H9 (cell line): ENCODE data around the gene WFDC10A. TPM values are rescaled to one million over a fixed set of nuclear protein-coding genes. Genes with fewer than 3 reads are reported as not detected.

Source experiments
- DNase-seq: peaks from one replicate; pipeline ENCODE4 v3.0.0-alpha.2; 2017
- H2AFZ ChIP-seq: one replicate; pipeline ENCODE4 v1.6.1; 2013; ENCODE audit warnings: mild to moderate bottlenecking, low read length, control low read depth, moderate library complexity
- H2AK5ac ChIP-seq: 2 replicates; pipeline ENCODE4 v1.6.1; 2013; ENCODE audit warnings: low read length, control low read depth, mixed read lengths; ENCODE audit not compliant: insufficient read length
- H2BK120ac ChIP-seq: one replicate; pipeline ENCODE4 v1.6.1; 2013; ENCODE audit warnings: low read depth, mild to moderate bottlenecking, low read length, control low read depth, inconsistent platforms; ENCODE audit not compliant: poor library complexity, severe bottlenecking
- H2BK12ac ChIP-seq: 2 replicates; pipeline ENCODE4 v1.6.1; 2013; ENCODE audit warnings: low read length, control low read depth, mixed read lengths, low read depth; ENCODE audit not compliant: insufficient read length
- H2BK15ac ChIP-seq: 2 replicates; pipeline ENCODE4 v1.6.1; 2013; ENCODE audit warnings: low read depth, low read length, control low read depth
- H2BK20ac ChIP-seq: one replicate; pipeline ENCODE4 v1.6.1; 2013; ENCODE audit warnings: low read depth, mild to moderate bottlenecking, low read length, control low read depth, inconsistent platforms; ENCODE audit not compliant: poor library complexity, severe bottlenecking
- H2BK5ac ChIP-seq: 2 replicates; pipeline ENCODE4 v1.6.1; 2013; ENCODE audit warnings: low read length, control low read depth, mixed read lengths; ENCODE audit not compliant: insufficient read length
- H3K14ac ChIP-seq: 2 replicates; pipeline ENCODE4 v1.6.1; 2013; ENCODE audit warnings: low read length, control low read depth; ENCODE audit not compliant: insufficient read depth
- H3K18ac ChIP-seq: 2 replicates; pipeline ENCODE4 v1.6.1; 2013; ENCODE audit warnings: low read depth, mild to moderate bottlenecking, mixed read lengths, low read length, control low read depth; ENCODE audit not compliant: insufficient read length
- H3K23ac ChIP-seq: 2 replicates; pipeline ENCODE4 v1.6.1; 2013; ENCODE audit warnings: low read length, control low read depth, mixed read lengths, low read depth; ENCODE audit not compliant: insufficient read length
- H3K23me2 ChIP-seq: 2 replicates; pipeline ENCODE4 v1.6.1; 2013; ENCODE audit warnings: low read depth, mild to moderate bottlenecking, mixed read lengths, low read length, control low read depth; ENCODE audit not compliant: insufficient read length, poor library complexity, severe bottlenecking
- H3K27ac ChIP-seq: 2 replicates; pipeline ENCODE4 v1.5.1; 2013; ENCODE audit warnings: low read length, control low read depth, mixed read lengths, low read depth; ENCODE audit not compliant: insufficient read length
- H3K27me3 ChIP-seq: 2 replicates; pipeline ENCODE4 v1.6.1; 2013; ENCODE audit warnings: low read length, control low read depth, inconsistent platforms; ENCODE audit not compliant: insufficient read depth
- H3K4ac ChIP-seq: 2 replicates; pipeline ENCODE4 v1.6.1; 2013; ENCODE audit warnings: low read depth, mild to moderate bottlenecking, control low read depth, inconsistent platforms, low read length, moderate library complexity
- H3K4me1 ChIP-seq: 2 replicates; pipeline ENCODE4 v1.6.1; 2013; ENCODE audit warnings: low read length, control low read depth, inconsistent platforms; ENCODE audit not compliant: insufficient read depth
- H3K4me2 ChIP-seq: 2 replicates; pipeline ENCODE4 v1.6.1; 2013; ENCODE audit warnings: low read length, control low read depth, mixed read lengths; ENCODE audit not compliant: insufficient read length, insufficient read depth
- H3K56ac ChIP-seq: 2 replicates; pipeline ENCODE4 v1.6.1; 2013; ENCODE audit warnings: low read depth, mild to moderate bottlenecking, mixed read lengths, low read length, control low read depth; ENCODE audit not compliant: insufficient read length
- H3K79me1 ChIP-seq: 2 replicates; pipeline ENCODE4 v1.6.1; 2013; ENCODE audit warnings: low read depth, mild to moderate bottlenecking, moderate library complexity, low read length, control low read depth, inconsistent platforms; ENCODE audit not compliant: insufficient read depth, poor library complexity, severe bottlenecking
- H3K79me2 ChIP-seq: 2 replicates; pipeline ENCODE4 v1.6.1; 2013; ENCODE audit warnings: low read length, control low read depth, inconsistent platforms; ENCODE audit not compliant: insufficient read depth
- H3K9ac ChIP-seq: 2 replicates; pipeline ENCODE4 v1.6.1; 2013; ENCODE audit warnings: low read length, control low read depth, mixed read lengths; ENCODE audit not compliant: insufficient read length; ENCODE audit errors: extremely low read depth
- H3K9me3 ChIP-seq: one replicate; pipeline ENCODE4 v1.6.1; 2013; ENCODE audit warnings: low read depth, low read length, inconsistent platforms; ENCODE audit not compliant: control insufficient read depth
- H3T11ph ChIP-seq: one replicate; pipeline ENCODE4 v1.6.1; 2013; ENCODE audit warnings: mild to moderate bottlenecking, low read length, control low read depth, inconsistent platforms
- H4K20me1 ChIP-seq: one replicate; pipeline ENCODE4 v1.6.1; 2013; ENCODE audit not compliant: control insufficient read depth, insufficient read length, insufficient read depth
- H4K5ac ChIP-seq: 2 replicates; pipeline ENCODE4 v1.6.1; 2013; ENCODE audit warnings: low read depth, mild to moderate bottlenecking, mixed read lengths, low read length, control low read depth; ENCODE audit not compliant: insufficient read length
- H4K8ac ChIP-seq: replicated peaks from 2 replicates; pipeline ENCODE4 v1.6.1; 2013; ENCODE audit warnings: low read length, control low read depth, mixed read lengths, low read depth; ENCODE audit not compliant: insufficient read length
- H4K91ac ChIP-seq: 2 replicates; pipeline ENCODE4 v1.6.1; 2013; ENCODE audit warnings: low read depth, mild to moderate bottlenecking, moderate library complexity, mixed read lengths, low read length, control low read depth; ENCODE audit not compliant: insufficient read length
- H3K27ac Mint-ChIP-seq, 3 experiments: 2 replicates in 2 of 3; 3 replicates in 1 of 3; pipeline ENCODE4 v1.8.0; 2020 to 2021; ENCODE audit warnings: mixed read lengths in 3 of 3, mild to moderate bottlenecking in 1 of 3, moderate library complexity in 1 of 3
- H3K27me3 Mint-ChIP-seq: 2 replicates; pipeline ENCODE4 v1.8.0; 2021; ENCODE audit warnings: low read depth, mild to moderate bottlenecking, moderate library complexity, mixed read lengths
- H3K36me3 Mint-ChIP-seq, 3 experiments: 2 replicates in 2 of 3; 3 replicates in 1 of 3; pipeline ENCODE4 v1.8.0; 2020 to 2021; ENCODE audit warnings: low read depth in 3 of 3, mixed read lengths in 3 of 3; ENCODE audit not compliant: insufficient read depth in 1 of 3
- H3K4me1 Mint-ChIP-seq, 2 experiments: 2 replicates each; pipeline ENCODE4 v1.8.0; 2020; ENCODE audit warnings: mixed read lengths in 2 of 2
- H3K4me3 Mint-ChIP-seq, 2 experiments: 2 replicates in 1 of 2; 3 replicates in 1 of 2; pipeline ENCODE4 v1.8.0; 2020 to 2021; ENCODE audit warnings: mild to moderate bottlenecking in 2 of 2, mixed read lengths in 2 of 2, moderate library complexity in 1 of 2
- H3K9me3 Mint-ChIP-seq, 2 experiments: 2 replicates in 1 of 2; 3 replicates in 1 of 2; pipeline ENCODE4 v1.8.0; 2020; ENCODE audit warnings: mild to moderate bottlenecking in 2 of 2, mixed read lengths in 2 of 2, moderate library complexity in 1 of 2
- CTCF ChIP-seq: fragments of 200-600 bp; sonication (generic); conservative IDR thresholded peaks from 3 replicates; pipeline ENCODE4 v1.8.0; 2021; ENCODE audit warnings: antibody characterized with exemption, mild to moderate bottlenecking
- WGBS: extraction: QIAGEN DNeasy Blood & Tissue Kit; methylation state at CpG from one replicate; pipeline ENCODE4 v1.1.7; 2013; ENCODE audit warnings: missing lambda C conversion rate, low lambda C conversion rate, mixed read lengths; ENCODE audit not compliant: insufficient read length; ENCODE audit errors: extremely low coverage; 5-methylcytosine and 5-hydroxymethylcytosine counted together
- total RNA-seq: library from RNA; stranded (reverse); gene quantifications from 2 replicates; pipeline ENCODE4 v1.2.1, GENCODE V29; 2021

WFDC10A gene
- total RNA-seq, 1 experiment from 2014 or later: not detected

DNA sequence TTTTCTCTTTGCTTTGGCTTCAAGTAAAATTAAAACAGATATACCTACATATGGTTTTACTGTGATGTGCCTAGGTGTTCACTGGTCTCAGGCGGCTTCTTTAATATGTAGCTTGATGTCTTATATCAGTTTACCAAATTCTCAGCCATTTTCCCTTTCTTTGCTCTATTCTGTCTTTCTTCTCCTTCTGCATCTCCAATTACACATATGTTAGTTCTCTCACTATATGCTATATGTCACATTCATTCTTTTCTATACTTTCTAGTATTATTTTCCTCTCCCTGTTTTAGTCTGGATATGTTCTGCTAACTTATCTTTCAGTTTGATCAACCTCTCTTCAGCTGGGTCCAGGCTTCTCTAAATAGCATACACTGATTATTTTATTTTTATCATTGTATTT is 36.0 kb upstream of the WFDC10A start:
- Mint-ChIP-seq H3K9me3 (peaks cover 4 to 15% of the 10 kb centered on the region in 2 experiments; a peak in 4 of 5 replicates), H3K27ac (no peak overlapping the region), H3K27me3 (no peaks in the 10 kb centered on the region; the same call in 1 of the 2 replicates), H3K4me3 (no peak overlapping the region), H3K36me3 (peaks cover 0 to 5% (median 4%) of the 10 kb centered on the region in 3 experiments; a peak in 3 of 7 replicates), H3K4me1 (no peaks in the 10 kb centered on the region; a peak in 1 of 4 replicates)
- Histone ChIP-seq H2AFZ (no peak overlapping the region), H3K23me2 (no peaks in the 10 kb centered on the region), H2BK5ac (no peak overlapping the region), H3K4me1 (no peaks in the 10 kb centered on the region), H2AK5ac (no peak overlapping the region), H3K79me1 (no peaks in the 10 kb centered on the region), H4K91ac (no peak overlapping the region), H3K56ac (no peak overlapping the region), H3K27ac (no peak overlapping the region), H3K9me3 (no peaks in the 10 kb centered on the region), H3K23ac (no peak overlapping the region), H2BK15ac (no peak overlapping the region), H4K8ac (no peak overlapping the region), H3K14ac (no peak overlapping the region), H3K18ac (no peak overlapping the region), H3K4me2 (no peak overlapping the region), H2BK12ac (no peak overlapping the region), H3K4ac (no peak overlapping the region), H3T11ph (no peak overlapping the region), H4K5ac (no peak overlapping the region), H3K79me2 (no peaks in the 10 kb centered on the region), H2BK20ac (no peak overlapping the region), H4K20me1 (no peaks in the 10 kb centered on the region), H3K9ac (no peak overlapping the region), H2BK120ac (no peak overlapping the region), H3K27me3 (no peaks in the 10 kb centered on the region)
- DNase-seq: no peak
- no CpG with 5 or more reads among the region's 1 CpG for WGBS
- no peak for TF ChIP-seq CTCF
